Right cardiac atrium (tissue), 5 donors: ENCODE data around the gene SAMM50. TPM values are rescaled to one million over a fixed set of nuclear protein-coding genes. Genes with fewer than 3 reads are reported as not detected.

ENCODE experiments used
- ATAC-seq, 2 donors: fragments of 200-7000 bp; cut with Tn5 transposase; one replicate each; pipeline versions ENCODE4 v1.8.0 to v1.9.1; 2020; ENCODE audit warnings: moderate library complexity in 2 of 2, mild to moderate bottlenecking in 1 of 2
- DNase-seq, 3 donors: peaks; one replicate each; pipeline ENCODE4 v3.0.0-alpha.2; 2020
- H3K27ac ChIP-seq: one replicate; pipeline ENCODE4 v1.5.1; 2013; ENCODE audit warnings: mild to moderate bottlenecking, low read length, control low read depth, moderate library complexity
- H3K27me3 ChIP-seq: one replicate; pipeline ENCODE4 v1.6.1; 2013; ENCODE audit not compliant: control insufficient read depth, insufficient read depth
- H3K4me1 ChIP-seq: one replicate; pipeline ENCODE4 v1.6.1; 2013; ENCODE audit warnings: low read length; ENCODE audit not compliant: control insufficient read depth, insufficient read depth
- H3K4me3 ChIP-seq: one replicate; pipeline ENCODE4 v1.5.1; 2013; ENCODE audit warnings: low read length, control low read depth
- H3K9me3 ChIP-seq: one replicate; pipeline ENCODE4 v1.6.1; 2013; ENCODE audit warnings: low read length; ENCODE audit not compliant: control insufficient read depth
- WGBS: extraction: QIAGEN DNeasy Blood & Tissue Kit; methylation state at CpG from one replicate; pipeline ENCODE4 v1.1.7; 2013; 5-methylcytosine and 5-hydroxymethylcytosine counted together
- intact Hi-C, 4 donors: fragments of 100-400 bp; cut with DNase I; formaldehyde crosslinking; loops; one replicate each; pipeline versions ENCODE4 v1.11.0 to v1.14.0; 2022 to 2023
- polyA plus RNA-seq: library from polyadenylated mRNA; stranded (reverse); fragments of 200-250 nt; gene quantifications from one replicate; pipeline ENCODE4 v1.2.3, GENCODE V29; 2013
- total RNA-seq, 4 donors: library from RNA; stranded (reverse); fragmentation: NEBNext Ultra II Directional; extraction: Animal tissue kit (Norgen Biotek cat#: 25700); gene quantifications; one replicate each; pipeline ENCODE4 v1.2.1, GENCODE V29; 2021
- donor health status: healthy with polysubstance abuse.
- donor health status: DM: no; HTN: yes; CAD: no.
- donor health status: DM: no; HTN: no; CAD: no.
- donor health status: DM: no; HTN: yes; CAD: no; lungs with severe emphysema.
- donor health status: DM: yes; HTN: yes; CAD: no.

The SAMM50 gene
- total and polyA plus RNA-seq, 5 donors = 48.0 to 65.3 (median 60.6) TPM

DNA sequence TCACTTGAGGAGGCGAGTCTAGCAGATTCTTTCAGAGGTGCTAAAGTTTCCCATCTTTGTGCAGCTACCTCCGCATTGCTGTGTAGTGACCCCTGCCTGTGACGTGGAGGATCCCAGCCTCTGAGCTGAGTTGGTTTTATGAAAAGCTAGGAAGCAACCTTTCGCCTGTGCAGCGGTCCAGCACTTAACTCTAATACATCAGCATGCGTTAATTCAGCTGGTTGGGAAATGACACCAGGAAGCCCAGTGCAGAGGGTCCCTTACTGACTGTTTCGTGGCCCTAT is 8.9 kb upstream of the SAMM50 start:
- Histone ChIP-seq H3K27me3 (no peaks in the 10 kb centered on the region), H3K4me3 (no peak overlapping the region), H3K9me3 (no peaks in the 10 kb centered on the region), H3K4me1 (no peaks in the 10 kb centered on the region), H3K27ac (no peak overlapping the region)
- 72% methylated on average over 7 of the region's 7 CpGs for WGBS
- intact Hi-C loops = no loop called here
- DNase-seq (no peak), ATAC-seq (no peak)

DNA sequence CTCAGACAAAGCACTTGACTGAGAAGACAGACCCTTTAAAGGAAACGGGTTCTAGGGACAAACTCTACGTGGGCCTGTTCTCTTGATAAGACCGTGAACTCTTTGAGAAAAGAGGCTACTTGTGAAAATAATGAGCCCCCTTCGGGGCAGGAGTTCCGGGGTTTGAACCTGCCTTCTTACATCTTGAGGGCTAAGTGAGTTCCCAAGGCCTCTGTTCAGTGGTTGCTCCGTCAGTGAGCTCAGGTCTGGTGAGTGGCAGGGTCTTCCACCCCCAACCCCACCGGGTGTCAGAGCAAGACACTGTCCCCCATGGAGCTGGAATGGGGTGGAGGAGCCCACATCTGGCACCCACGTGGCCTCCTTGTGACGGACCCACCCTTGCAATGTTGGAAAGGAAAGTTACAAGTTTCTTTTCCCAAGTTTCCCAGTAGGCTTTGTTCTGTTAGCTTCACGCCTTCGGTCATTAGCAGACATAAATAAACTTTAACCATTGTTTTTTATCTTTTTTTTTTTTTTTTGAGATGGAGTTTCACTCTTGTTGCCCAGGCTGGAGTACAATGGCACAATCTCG is 6.3 kb upstream of the SAMM50 start:
- Histone ChIP-seq H3K27ac (no peak overlapping the region), H3K9me3 (no peaks in the 10 kb centered on the region), H3K27me3 (no peaks in the 10 kb centered on the region), H3K4me1 (no peaks in the 10 kb centered on the region), H3K4me3 (no peak overlapping the region)
- 78% methylated on average over 12 of the region's 12 CpGs for WGBS
- DNase-seq (no peak), ATAC-seq (no peak)
- intact Hi-C loops = no loop called here

DNA sequence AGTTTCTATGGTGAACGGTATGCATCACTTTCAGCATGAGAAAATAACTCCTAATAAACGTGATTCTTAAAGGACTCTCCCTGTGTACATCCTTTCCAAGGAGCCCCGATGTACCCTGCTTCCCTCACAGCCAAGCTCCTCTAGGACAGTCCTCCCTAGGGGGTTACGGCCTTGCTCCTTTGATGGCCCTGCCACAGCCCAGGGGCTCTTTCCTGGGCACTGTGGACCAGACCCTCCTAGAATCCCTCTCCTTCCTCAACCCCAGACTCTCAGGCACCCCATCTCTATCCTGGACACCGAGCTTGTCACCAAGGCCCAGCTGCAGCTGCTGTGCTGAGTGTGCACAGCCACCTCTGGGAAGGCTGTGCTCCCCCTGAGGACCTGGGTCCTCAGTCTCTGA is 3.9 kb upstream of the SAMM50 start:
- no peak overlapping the region for H3K4me3 ChIP-seq
- peaks cover 3% of the 10 kb centered on the region for H3K4me1 ChIP-seq
- ATAC-seq = no peak
- no peaks in the 10 kb centered on the region for H3K9me3 ChIP-seq
- intact Hi-C loops = no loop called here
- WGBS = 78% methylated on average over 5 of the region's 5 CpGs
- DNase-seq = no peak
- H3K27ac ChIP-seq = no peak overlapping the region
- no peaks in the 10 kb centered on the region for H3K27me3 ChIP-seq

DNA sequence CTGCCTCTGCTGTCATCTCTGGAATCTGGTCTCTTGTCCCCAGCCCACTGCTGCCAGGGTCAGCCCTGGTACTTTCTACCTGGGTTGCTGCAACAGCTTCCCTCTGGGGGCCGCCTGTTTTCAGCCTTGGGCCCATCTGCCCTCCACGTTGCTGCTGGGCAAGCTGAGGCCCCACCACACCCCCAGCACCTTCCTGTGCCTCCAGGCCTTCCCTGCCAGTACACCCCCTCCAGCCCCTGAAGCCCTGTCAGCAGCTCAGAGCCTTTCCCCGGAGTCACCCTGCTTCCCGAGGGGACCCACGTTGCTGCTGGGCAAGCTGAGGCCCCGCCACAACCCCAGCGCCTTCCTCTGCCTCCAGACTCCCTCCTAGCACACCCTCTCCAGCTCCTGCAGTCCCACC is 3.3 kb upstream of the SAMM50 start:
- WGBS = 53% methylated on average over 7 of the region's 7 CpGs
- Histone ChIP-seq H3K27ac (no peak overlapping the region), H3K27me3 (no peaks in the 10 kb centered on the region), H3K4me3 (no peak overlapping the region), H3K9me3 (no peaks in the 10 kb centered on the region), H3K4me1 (peaks cover 6% of the 10 kb centered on the region)
- intact Hi-C loops = no loop called here
- ATAC-seq (no peak), DNase-seq (no peak)

DNA sequence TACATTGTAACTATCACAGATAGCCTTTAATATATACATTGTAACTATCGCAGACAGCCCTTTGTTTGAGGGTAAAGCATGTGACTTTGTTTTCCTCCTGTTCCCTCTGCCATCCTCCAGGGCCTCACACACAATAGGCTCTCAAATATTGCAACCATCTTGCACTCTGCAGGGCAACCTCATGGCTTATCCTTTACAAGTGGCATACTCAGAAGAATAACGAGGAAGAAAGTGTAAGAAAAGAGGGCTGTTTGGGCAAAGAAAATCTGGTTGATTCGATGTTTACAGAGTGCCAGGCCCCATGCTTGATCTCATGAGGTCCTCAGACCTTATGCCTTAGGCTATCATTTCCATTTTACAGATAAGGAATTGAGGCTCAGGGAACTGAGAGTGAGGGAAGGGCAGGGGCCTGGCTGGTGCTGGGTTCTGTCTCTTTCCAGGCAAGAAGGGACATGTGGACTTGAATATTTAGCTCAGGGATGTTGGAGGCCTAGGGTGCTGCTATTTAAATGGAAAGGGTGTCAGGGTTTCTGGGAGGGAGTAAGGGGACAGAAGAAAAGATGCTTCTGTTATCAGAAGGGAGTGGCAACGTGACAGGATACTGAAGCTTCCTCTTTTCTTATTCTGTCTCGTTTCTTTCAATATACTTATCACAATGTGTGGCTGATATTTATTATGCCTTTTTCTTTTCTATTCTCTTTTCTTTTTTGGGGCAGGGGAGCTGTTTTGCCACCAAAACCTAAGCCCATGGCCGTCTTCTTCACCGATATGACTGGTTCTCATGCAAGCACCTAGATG is 1.1 kb upstream of the SAMM50 start:
- WGBS = 39% methylated on average over 7 of the region's 7 CpGs
- ATAC-seq = no peak
- H3K27ac ChIP-seq = no peak overlapping the region

DNA sequence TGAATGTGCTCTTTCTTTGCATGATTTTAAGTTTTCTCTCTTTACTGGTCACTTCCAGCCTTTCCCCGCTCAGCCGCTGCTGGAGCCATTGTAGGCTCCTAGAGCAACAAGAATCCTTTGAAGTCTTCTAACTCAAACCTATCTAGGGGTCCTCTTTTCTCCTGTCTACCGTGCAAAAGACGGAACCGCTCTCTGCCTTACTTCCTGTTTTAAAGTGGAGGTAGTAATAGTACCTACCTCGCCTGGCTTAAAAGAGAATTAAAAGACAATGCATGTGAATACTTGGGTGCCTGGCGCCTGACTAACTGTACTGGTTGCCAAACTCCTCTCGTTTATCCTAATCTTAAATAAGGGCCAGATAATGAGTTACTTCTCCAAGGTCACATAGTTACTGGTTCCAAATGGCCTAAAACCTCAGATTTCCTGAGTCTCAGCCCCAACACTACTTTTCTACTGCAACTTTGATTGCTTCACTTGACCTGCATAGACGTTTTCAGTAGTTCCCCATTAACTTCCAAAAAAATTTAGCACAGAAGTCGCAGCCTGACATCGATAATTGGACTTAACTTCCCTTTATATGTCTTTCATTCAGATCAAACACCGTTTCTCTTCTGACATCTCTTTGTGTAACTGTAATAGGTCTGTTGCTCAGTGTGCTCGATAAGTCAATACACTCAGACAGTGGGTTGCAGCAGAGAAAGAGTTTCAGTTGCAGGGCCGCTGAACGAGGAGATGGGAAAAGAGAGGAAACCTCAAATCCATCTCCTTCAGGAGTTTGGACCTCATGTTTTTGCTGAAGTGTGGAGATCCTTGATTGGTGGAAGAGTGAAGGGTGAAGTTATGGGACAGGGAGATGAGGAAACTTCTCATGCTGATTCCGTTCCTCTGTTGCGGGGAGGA is 891 bp downstream of the SAMM50 start:
- ATAC-seq (peak in 1 of 2 donors; percentile 1), DNase-seq (no peak)
- Histone ChIP-seq H3K4me1 (peaks cover 9% of the 10 kb centered on the region), H3K9me3 (no peaks in the 10 kb centered on the region), H3K27ac (peak overlapping the region; percentile 77), H3K4me3 (peak overlapping the region; percentile 69), H3K27me3 (no peaks in the 10 kb centered on the region)
- WGBS = 41% methylated on average over 17 of the region's 17 CpGs
- intact Hi-C loops = no loop called here

More for the DNA sequence above, 1.1 kb upstream of the SAMM50 start:
- Histone ChIP-seq H3K4me3 (peak overlapping the region; percentile 69), H3K4me1 (peaks cover 6% of the 10 kb centered on the region), H3K27me3 (no peaks in the 10 kb centered on the region), H3K9me3 (no peaks in the 10 kb centered on the region)
- no peak for DNase-seq
- intact Hi-C loops = no loop called here

DNA sequence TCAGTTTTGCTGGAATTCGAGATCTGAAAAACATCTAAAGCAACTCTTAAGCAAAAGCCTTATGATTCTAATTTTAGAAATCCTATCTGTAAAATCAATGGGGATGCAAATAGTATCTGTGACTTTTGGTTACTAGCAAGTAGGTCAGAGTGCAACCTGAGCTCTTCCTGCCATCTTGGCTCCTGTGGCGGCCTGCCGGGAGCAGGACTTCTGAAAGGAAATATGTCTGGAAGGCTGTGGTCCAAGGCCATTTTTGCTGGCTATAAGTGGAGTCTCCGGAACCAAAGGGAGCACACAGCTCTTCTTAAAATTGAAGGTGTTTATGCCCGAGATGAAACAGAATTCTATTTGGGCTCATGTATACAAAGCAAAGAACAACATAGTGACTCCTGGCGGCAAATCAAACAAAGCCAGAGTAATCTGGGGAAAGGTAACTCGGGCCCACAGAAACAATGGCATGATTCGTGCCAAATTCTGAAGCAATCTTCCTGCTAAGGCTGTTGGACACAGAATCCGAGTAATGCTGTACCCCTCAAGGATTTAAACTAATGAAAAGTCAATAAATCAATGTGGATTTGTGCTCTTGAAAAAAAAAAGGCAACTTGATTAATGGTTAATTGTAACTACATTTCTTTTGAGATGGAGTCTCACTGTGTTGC is 1.7 kb downstream of the SAMM50 start:
- Histone ChIP-seq H3K9me3 (no peaks in the 10 kb centered on the region), H3K27ac (no peak overlapping the region), H3K4me1 (peaks cover 9% of the 10 kb centered on the region), H3K4me3 (peak overlapping the region; percentile 23), H3K27me3 (no peaks in the 10 kb centered on the region)
- WGBS = 69% methylated on average over 9 of the region's 9 CpGs
- DNase-seq (no peak), ATAC-seq (no peak)
- intact Hi-C loops = no loop called here

DNA sequence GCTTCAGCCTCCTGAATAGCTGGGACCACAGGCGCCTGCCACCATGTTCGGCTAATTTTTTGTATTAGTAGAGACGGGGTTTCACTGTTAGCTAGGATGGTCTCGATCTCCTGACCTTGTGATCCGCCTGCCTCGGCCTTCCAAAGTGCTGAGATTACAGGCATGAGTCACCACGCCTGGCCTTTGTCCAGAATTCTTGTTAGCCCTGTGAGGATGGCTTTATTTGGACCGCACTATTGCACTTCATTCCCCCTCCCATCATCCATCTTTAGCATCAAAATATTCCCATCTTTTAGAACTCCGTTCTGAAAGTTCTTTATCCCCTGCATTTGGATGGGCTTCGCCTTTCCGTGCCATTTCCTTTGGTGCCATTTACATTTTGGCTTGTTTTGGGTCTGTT is 2.6 kb downstream of the SAMM50 start:
- intact Hi-C loops = no loop called here
- DNase-seq = no peak
- no peak overlapping the region for H3K27ac ChIP-seq

DNA sequence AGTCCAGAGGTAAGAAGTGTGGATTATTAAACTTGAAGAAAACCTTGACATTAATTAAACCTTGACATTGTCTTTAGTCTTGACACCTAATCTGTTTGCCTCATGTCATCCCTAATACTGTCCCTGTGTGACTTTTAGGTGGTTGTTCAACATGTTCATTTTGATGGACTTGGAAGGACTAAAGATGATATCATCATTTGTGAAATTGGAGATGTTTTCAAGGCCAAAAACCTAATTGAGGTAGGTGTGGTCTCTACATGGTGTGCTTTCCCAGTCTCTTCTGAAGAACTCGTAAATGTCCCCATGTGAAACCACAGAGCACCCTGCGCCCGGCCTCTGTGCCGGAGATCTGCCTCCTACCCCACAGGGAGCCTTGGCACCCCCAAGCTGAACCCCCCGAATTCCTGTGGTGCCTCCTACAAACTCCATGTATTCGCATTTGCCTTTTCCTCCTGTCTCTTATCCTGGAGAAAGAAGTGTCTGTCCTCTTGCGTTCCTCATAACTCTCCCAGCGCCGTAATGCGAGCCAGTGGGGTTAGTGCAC is 9.1 kb downstream of the SAMM50 start:
- Histone ChIP-seq H3K27me3 (no peaks in the 10 kb centered on the region), H3K27ac (no peak overlapping the region), H3K4me1 (peaks cover 3% of the 10 kb centered on the region), H3K4me3 (no peak overlapping the region), H3K9me3 (no peaks in the 10 kb centered on the region)
- WGBS = 96% methylated on average over 10 of the region's 10 CpGs
- intact Hi-C loops = no loop called here
- no peak for DNase-seq
- ATAC-seq = no peak

More for the DNA sequence above, 2.6 kb downstream of the SAMM50 start:
- no peak overlapping the region for H3K4me3 ChIP-seq
- WGBS = 74% methylated on average over 11 of the region's 11 CpGs
- H3K9me3 ChIP-seq = no peaks in the 10 kb centered on the region
- no peaks in the 10 kb centered on the region for H3K27me3 ChIP-seq
- H3K4me1 ChIP-seq = peaks cover 9% of the 10 kb centered on the region
- ATAC-seq = no peak

DNA sequence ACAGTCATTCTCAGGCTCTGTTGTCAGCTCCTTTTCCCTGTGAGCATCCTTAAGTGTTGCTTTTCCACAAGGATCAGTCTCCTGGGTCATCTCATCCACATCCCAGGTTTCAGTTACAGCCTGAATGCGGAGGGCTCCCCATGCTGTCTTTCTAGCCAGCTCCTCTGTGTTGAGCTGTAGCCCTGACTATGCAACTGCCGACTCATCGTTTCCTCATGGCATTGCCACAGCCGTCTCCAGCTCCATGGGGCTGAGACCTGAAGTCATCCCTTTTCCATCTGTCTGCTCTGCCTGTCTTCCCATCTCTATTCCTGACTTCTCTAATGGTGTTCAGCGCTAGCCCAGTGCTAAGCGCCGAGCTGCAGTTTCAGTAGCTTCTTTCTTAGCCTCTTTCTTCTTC is 11.8 kb downstream of the SAMM50 start:
- Histone ChIP-seq H3K27me3 (no peaks in the 10 kb centered on the region), H3K27ac (no peak overlapping the region), H3K9me3 (no peaks in the 10 kb centered on the region), H3K4me3 (no peak overlapping the region), H3K4me1 (no peaks in the 10 kb centered on the region)
- 94% methylated on average over 7 of the region's 7 CpGs for WGBS
- ATAC-seq (no peak), DNase-seq (no peak)
- intact Hi-C loops = no loop called here
